TTC549 (cell line): Measurements from ENCODE around the gene AATK.

Source experiments
- FAIRE-seq: peaks from 2 replicates; lab custom pipeline; 2012; peaks lifted over from hg19 to GRCh38; lab: Jason Lieb, UNC

The AATK gene

GRCh38 chr17:81127133-81127455, 38.9 kb downstream of the AATK start:
- FAIRE-seq, result no peak

- FAIRE-seq, result no peak
Observed at GRCh38 chr17:81126281-81127132, 39.5 kb downstream of the AATK start.

GRCh38 chr17:81125573-81126081, 40.4 kb downstream of the AATK start:
- FAIRE-seq, result no peak

- FAIRE-seq, result no peak
Observed at GRCh38 chr17:81124377-81124776, 41.6 kb downstream of the AATK start.

- no peak for FAIRE-seq
Observed at GRCh38 chr17:81123052-81124048, 42.7 kb downstream of the AATK start.

GRCh38 chr17:81121841-81122733, 43.9 kb downstream of the AATK start:
- FAIRE-seq, result no peak

- FAIRE-seq, result no peak
Observed at GRCh38 chr17:81120695-81121621, 45.1 kb downstream of the AATK start.

- no peak for FAIRE-seq
Observed at GRCh38 chr17:81120149-81120484, 45.9 kb downstream of the AATK start.

GRCh38 chr17:81119223-81120148, 46.5 kb downstream of the AATK start:
- no peak for FAIRE-seq

- no peak for FAIRE-seq
Observed at GRCh38 chr17:81118308-81119221, 47.5 kb downstream of the AATK start.

GRCh38 chr17:81117672-81118198, 48.3 kb downstream of the AATK start:
- no peak for FAIRE-seq

- FAIRE-seq, result no peak
Observed at GRCh38 chr17:81116704-81117103, 49.3 kb downstream of the AATK start.

GRCh38 chr17:81115749-81116464, 50.1 kb downstream of the AATK start:
- FAIRE-seq, result no peak

- no peak for FAIRE-seq
Observed at GRCh38 chr17:81115219-81115618, 50.8 kb downstream of the AATK start.

GRCh38 chr17:81114351-81115093, 51.5 kb downstream of the AATK start:
- no peak for FAIRE-seq

GRCh38 chr17:81113158-81113724, 52.8 kb downstream of the AATK start:
- no peak for FAIRE-seq

- no peak for FAIRE-seq
Observed at GRCh38 chr17:81112450-81112849, 53.6 kb downstream of the AATK start.
